GM23248 (cell line): ENCODE measurements around the gene ADAT1. TPM values are rescaled to one million over a fixed set of nuclear protein-coding genes. Genes with fewer than 3 reads are reported as not detected.

ENCODE experiments used
- DNase-seq: peaks from one replicate; pipeline ENCODE4 v3.0.0-alpha.2; 2015
- H2AFZ ChIP-seq: fragments of 200-600 bp; sonication (generic); 2 replicates; pipeline ENCODE4 v1.6.1; 2016; ENCODE audit warnings: antibody characterized with exemption
- H3F3A ChIP-seq: fragments of 200-600 bp; sonication (generic); 2 replicates; pipeline ENCODE4 v1.6.1; 2016; ENCODE audit warnings: mild to moderate bottlenecking, antibody characterized with exemption, mixed run types; ENCODE audit not compliant: insufficient read depth
- H3K27ac ChIP-seq: fragments of 200-600 bp; sonication (generic); 2 replicates; pipeline ENCODE4 v1.5.1; 2016; ENCODE audit warnings: mild to moderate bottlenecking
- H3K27me3 ChIP-seq: fragments of 200-600 bp; sonication (generic); replicated peaks from 2 replicates; pipeline ENCODE4 v1.6.1; 2016; ENCODE audit warnings: mild to moderate bottlenecking; ENCODE audit not compliant: insufficient read depth
- H3K36me3 ChIP-seq: fragments of 200-600 bp; sonication (generic); 2 replicates; pipeline ENCODE4 v1.6.1; 2016; ENCODE audit warnings: low read depth, mild to moderate bottlenecking
- H3K4me1 ChIP-seq: fragments of 200-600 bp; sonication (generic); 2 replicates; pipeline ENCODE4 v1.6.1; 2016; ENCODE audit warnings: mild to moderate bottlenecking; ENCODE audit not compliant: insufficient read depth
- H3K4me2 ChIP-seq: fragments of 200-600 bp; sonication (generic); one replicate; pipeline ENCODE4 v1.6.1; 2016; ENCODE audit warnings: mild to moderate bottlenecking; ENCODE audit not compliant: unreplicated experiment
- H3K4me3 ChIP-seq: fragments of 200-600 bp; sonication (generic); 2 replicates; pipeline ENCODE4 v1.5.1; 2016; ENCODE audit warnings: mild to moderate bottlenecking
- H3K79me2 ChIP-seq: fragments of 200-600 bp; sonication (generic); 2 replicates; pipeline ENCODE4 v1.6.1; 2016; ENCODE audit warnings: mild to moderate bottlenecking; ENCODE audit not compliant: insufficient read depth
- H3K9ac ChIP-seq: fragments of 200-600 bp; sonication (generic); 2 replicates; pipeline ENCODE4 v1.6.1; 2016; ENCODE audit warnings: mild to moderate bottlenecking
- H3K9me2 ChIP-seq: fragments of 200-600 bp; sonication (generic); 2 replicates; pipeline ENCODE4 v1.6.1; 2016; ENCODE audit warnings: mixed run types, mild to moderate bottlenecking, moderate library complexity; ENCODE audit not compliant: insufficient read depth
- H3K9me3 ChIP-seq: fragments of 200-600 bp; sonication (generic); one replicate; pipeline ENCODE4 v1.6.1; 2017; ENCODE audit warnings: low read depth
- H4K20me1 ChIP-seq: fragments of 200-600 bp; sonication (generic); 2 replicates; pipeline ENCODE4 v1.6.0; 2016; ENCODE audit not compliant: insufficient read depth
- EZH2 ChIP-seq: fragments of 200-600 bp; sonication (generic); IDR thresholded peaks from 2 replicates; pipeline ENCODE4 v1.6.1; 2018; ENCODE audit warnings: antibody characterized with exemption, mild to moderate bottlenecking; ENCODE audit not compliant: insufficient read depth, poor library complexity, severe bottlenecking
- EZH2phosphoT487 ChIP-seq: fragments of 200-600 bp; sonication (generic); IDR thresholded peaks from 2 replicates; pipeline ENCODE4 v1.6.1; 2018; ENCODE audit warnings: antibody characterized with exemption, moderate library complexity, mild to moderate bottlenecking, low read depth; ENCODE audit not compliant: insufficient read depth
- WGBS, 2 experiments: methylation state at CpG; one replicate each; pipeline ENCODE4 v1.1.6; 2015 to 2017; ENCODE audit warnings: low lambda C conversion rate in 2 of 2, low coverage in 1 of 2; ENCODE audit errors: missing lambda C conversion rate in 2 of 2; 5-methylcytosine and 5-hydroxymethylcytosine counted together
- in situ Hi-C: fragments of 300-500 bp; cut with MboI; formaldehyde crosslinking; loops from 2 replicates; pipeline ENCODE4 v1.15.0; 2020
- polyA plus RNA-seq: library from polyadenylated mRNA; unstranded; fragments of >200 nt; fragmentation: Nextera tagmentation; extraction: Ambion mirVana; gene quantifications from 2 replicates; pipeline ENCODE4 v1.2.1, GENCODE V29; 2016
- total RNA-seq: library from RNA; depleted of rRNA; stranded (reverse); fragments of >200 nt; shearing (Covaris generic); gene quantifications from 2 replicates; pipeline ENCODE4 v1.2.3, GENCODE V29; 2014

ADAT1 gene
- total and polyA plus RNA-seq, 2 experiments from 2014 or later: 18.9 to 31.3 TPM

DNA sequence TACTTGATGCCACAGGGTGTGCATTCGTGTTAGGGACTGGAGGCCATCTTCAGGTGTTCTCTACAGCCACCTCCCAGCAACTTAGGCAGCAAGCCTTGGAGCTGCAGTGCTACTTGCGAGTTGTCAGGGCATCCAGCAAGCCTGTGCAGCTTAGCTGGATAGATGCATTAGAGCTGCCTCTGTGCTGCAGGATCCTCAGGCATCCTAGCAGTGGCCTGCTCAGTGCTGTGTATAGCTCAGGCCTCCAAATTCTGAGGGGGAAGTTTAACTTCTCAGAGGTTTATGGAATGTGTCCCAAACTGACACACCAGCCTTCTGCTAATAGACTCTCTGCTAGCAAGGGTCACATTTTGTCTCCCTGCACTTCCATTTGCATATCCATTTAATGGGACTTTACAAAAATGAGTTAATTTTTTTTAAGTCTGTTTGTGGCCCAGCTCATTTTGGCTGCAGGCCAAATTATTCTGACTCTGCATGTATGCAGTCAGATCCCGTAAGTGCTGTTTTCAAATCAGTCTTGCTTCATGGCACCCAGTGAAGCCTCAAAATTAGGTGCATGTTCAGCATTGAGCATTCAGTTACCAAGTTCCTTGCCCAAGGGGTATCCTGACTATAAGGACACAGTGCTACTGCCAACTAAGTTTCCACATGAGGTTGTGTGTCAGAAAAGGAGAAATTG, 50.1 kb downstream of the ADAT1 start:
- peaks cover 4% of the 10 kb centered on the region; the same call in 1 of the 2 replicates for H4K20me1 ChIP-seq
- no peak for DNase-seq
- H3K36me3 ChIP-seq: peaks cover 66% of the 10 kb centered on the region
- no peaks in the 10 kb centered on the region for H3K9me3 ChIP-seq
- H3K27ac ChIP-seq: no peak overlapping the region
- H3K27me3 ChIP-seq: no peaks in the 10 kb centered on the region
- H3K4me1 ChIP-seq: no peaks in the 10 kb centered on the region
- no peak overlapping the region for H3K9ac ChIP-seq
- in situ Hi-C loops: no loop called here
- H3K9me2 ChIP-seq: no peaks in the 10 kb centered on the region
- peaks cover 69% of the 10 kb centered on the region for H3K79me2 ChIP-seq
- no peaks in the 10 kb centered on the region for H3F3A ChIP-seq
- H3K4me3 ChIP-seq: no peak overlapping the region
- WGBS, 2 experiments: 93 to 94% methylated on average over 3 of the region's 3 CpGs
- no peak overlapping the region for H2AFZ ChIP-seq
- TF ChIP-seq EZH2 (no peak), EZH2phosphoT487 (no peak)
- H3K4me2 ChIP-seq: no peak overlapping the region

DNA sequence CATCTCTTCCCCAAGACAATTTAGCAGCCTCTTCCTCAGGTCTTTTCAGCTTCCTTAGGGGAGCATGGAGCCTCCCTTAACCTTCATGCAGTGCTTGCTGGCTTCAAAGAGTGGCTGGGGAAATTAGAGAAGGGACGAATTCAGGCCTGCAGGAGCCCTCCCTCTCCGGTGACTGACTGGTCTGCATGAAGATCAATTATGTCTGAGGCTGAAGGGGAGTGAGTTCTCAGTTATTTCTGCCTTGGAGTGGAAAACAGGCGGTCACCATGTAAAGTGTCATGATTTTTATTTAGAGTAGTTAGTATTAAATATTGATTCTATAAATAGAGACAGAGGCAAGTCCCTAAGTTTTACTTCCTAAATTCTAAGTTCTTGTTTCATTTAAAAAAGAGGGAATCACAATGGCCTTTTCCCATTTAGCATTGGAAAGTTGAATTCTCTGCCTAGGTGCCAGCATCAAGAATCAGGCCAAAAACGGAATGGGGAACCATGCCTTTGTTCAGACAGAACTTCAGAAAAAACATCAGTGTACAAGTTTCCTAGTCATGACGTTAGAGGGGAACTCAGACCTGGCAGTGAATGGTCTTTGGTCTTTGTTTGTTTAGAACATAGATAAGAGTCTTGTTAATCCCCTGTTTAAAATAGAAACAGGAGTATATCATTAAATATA, 52.5 kb downstream of the ADAT1 start:
- Histone ChIP-seq H3K9me3 (no peaks in the 10 kb centered on the region), H3K4me3 (no peak overlapping the region), H3K27me3 (no peaks in the 10 kb centered on the region), H3K9me2 (no peaks in the 10 kb centered on the region), H3K4me2 (no peak overlapping the region), H2AFZ (no peak overlapping the region), H3K36me3 (peaks cover 51% of the 10 kb centered on the region), H3K9ac (no peak overlapping the region), H3K27ac (no peak overlapping the region), H4K20me1 (peaks cover 7% of the 10 kb centered on the region; the same call in 1 of the 2 replicates), H3K79me2 (peaks cover 87% of the 10 kb centered on the region), H3F3A (0 out of 2 replicates have a peak, but pooled peaks cover 1% of the 10 kb centered on the region), H3K4me1 (peaks cover 11% of the 10 kb centered on the region; the same call in 1 of the 2 replicates)
- WGBS, 2 experiments: 66 to 70% methylated on average over 5 of the region's 5 CpGs
- no peak for TF ChIP-seq EZH2phosphoT487
- TF ChIP-seq EZH2: no peak
- DNase-seq: no peak
- in situ Hi-C loops: no loop called here

- H3K27me3 ChIP-seq: no peaks in the 10 kb centered on the region
- no peak overlapping the region for H3K27ac ChIP-seq
- DNase-seq: no peak
- H3K4me3 ChIP-seq: 0 out of 2 replicates have a peak overlapping the region, but pooled peaks have one; percentile 88
- WGBS, 2 experiments: 81 to 88% methylated on average over 4 of the region's 4 CpGs
- peaks cover 63% of the 10 kb centered on the region for H3K79me2 ChIP-seq
- H3K9me3 ChIP-seq: no peaks in the 10 kb centered on the region
- no peak overlapping the region for H3K9ac ChIP-seq
- no peak overlapping the region for H3K4me2 ChIP-seq
- TF ChIP-seq EZH2phosphoT487 (no peak), EZH2 (no peak)
- H3F3A ChIP-seq: peaks cover 14% of the 10 kb centered on the region; the same call in 1 of the 2 replicates
- H4K20me1 ChIP-seq: peaks cover 4% of the 10 kb centered on the region; the same call in 1 of the 2 replicates
- H2AFZ ChIP-seq: no peak overlapping the region
- H3K36me3 ChIP-seq: peaks cover 42% of the 10 kb centered on the region
- H3K9me2 ChIP-seq: no peaks in the 10 kb centered on the region
- peaks cover 18% of the 10 kb centered on the region; the same call in 1 of the 2 replicates for H3K4me1 ChIP-seq
- in situ Hi-C loops: no loop called here
These were observed 55.2 kb downstream of the ADAT1 start for GRCh38 chr16:75567911-75568310.

DNA sequence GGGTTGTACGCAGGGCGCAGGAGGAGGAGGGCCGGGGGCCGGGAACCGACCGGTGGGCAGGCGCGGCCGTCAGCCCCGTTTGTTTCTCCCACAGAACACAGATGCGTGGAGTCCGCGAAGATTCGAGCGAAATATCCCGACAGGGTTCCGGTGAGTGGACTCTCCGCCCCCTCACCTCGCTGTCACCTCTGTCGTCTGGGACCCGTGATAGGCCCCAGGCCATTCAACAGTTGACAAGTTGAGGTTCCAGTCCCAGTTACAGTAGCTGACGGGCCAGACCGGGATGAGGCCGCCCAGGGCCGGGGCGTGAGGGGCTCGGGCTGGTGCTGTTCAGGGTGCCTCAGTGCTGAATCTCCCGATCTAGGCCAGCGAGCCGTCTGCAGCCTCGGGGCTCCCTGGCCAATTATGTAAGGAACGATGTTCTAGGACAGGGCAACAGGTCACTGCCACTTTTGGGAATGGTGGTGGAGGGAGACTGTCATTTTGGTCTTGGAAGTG, 56.3 kb downstream of the ADAT1 start:
- WGBS, 2 experiments: 1% methylated on average over 24 to 32 of the region's 32 CpGs
- H3K9me3 ChIP-seq: no peaks in the 10 kb centered on the region
- H3K4me1 ChIP-seq: peaks cover 18% of the 10 kb centered on the region; the same call in 1 of the 2 replicates
- peak overlapping the region; percentile 98 for H3K4me2 ChIP-seq
- H3K79me2 ChIP-seq: peaks cover 53% of the 10 kb centered on the region
- H3K4me3 ChIP-seq: peak overlapping the region; percentile 88
- H4K20me1 ChIP-seq: peaks cover 4% of the 10 kb centered on the region; the same call in 1 of the 2 replicates
- in situ Hi-C loops: no loop called here
- peaks cover 35% of the 10 kb centered on the region for H3K36me3 ChIP-seq
- peak overlapping the region; percentile 80 for H3K9ac ChIP-seq
- H3K27ac ChIP-seq: peak overlapping the region; percentile 2; the same call in 1 of the 2 replicates
- TF ChIP-seq EZH2: no peak
- no peak for TF ChIP-seq EZH2phosphoT487
- peak; percentile 58 for DNase-seq
- peaks cover 14% of the 10 kb centered on the region; the same call in 1 of the 2 replicates for H3F3A ChIP-seq
- H3K9me2 ChIP-seq: no peaks in the 10 kb centered on the region
- peak overlapping the region; percentile 99 for H2AFZ ChIP-seq
- H3K27me3 ChIP-seq: no peaks in the 10 kb centered on the region
